Measurements from ENCODE around the gene ANKS3. TPM values are rescaled to one million over a fixed set of nuclear protein-coding genes. Genes with fewer than 3 reads are reported as not detected.

Gene ANKS3
- polyA plus RNA-seq, 1 donor (not counting 4 experiments of a cell fraction or from before 2014, with no cell fraction given), result 11.7 TPM

GRCh38 chr16:4704913-4705312 is 29.2 kb downstream of the ANKS3 start:
- Histone ChIP-seq H2AFZ (ENCODE audit: control insufficient read depth, low read length) (no peak overlapping the region), H3K4me1 (ENCODE audit: control insufficient read depth, extremely low read depth, insufficient read depth, low read length) (peaks cover 3% of the 10 kb centered on the region), H3K9ac (ENCODE audit: control insufficient read depth, extremely low read depth, insufficient read depth, low read length) (no peak overlapping the region), H3K4me3 (ENCODE audit: control insufficient read depth in 2 of 3, extremely low read depth in 1 of 3, insufficient read depth in 2 of 3, low read depth in 1 of 3, low read length in 3 of 3) (no peak overlapping the region), H4K20me1 (ENCODE audit: control insufficient read depth, extremely low read depth, insufficient read depth, low read length) (no peaks in the 10 kb centered on the region), H3K9me3 (ENCODE audit: control insufficient read depth, low read depth, low read length) (no peaks in the 10 kb centered on the region), H3K27ac (ENCODE audit: control insufficient read depth, insufficient read depth, low read length) (no peak overlapping the region), H3K27me3 (ENCODE audit: control insufficient read depth, extremely low read depth, insufficient read depth, low read length) (no peaks in the 10 kb centered on the region), H3K79me2 (ENCODE audit: control insufficient read depth, insufficient read depth, low read length) (no peaks in the 10 kb centered on the region), H3K36me3 (ENCODE audit: control insufficient read depth in 2 of 2, extremely low read depth in 1 of 2, insufficient read depth in 2 of 2, low read length in 2 of 2) (peaks cover 17 to 27% of the 10 kb centered on the region in 2 experiments), H3K4me2 (ENCODE audit: control insufficient read depth, extremely low read depth, insufficient read depth, low read depth, low read length) (no peak overlapping the region), H3K9me1 (ENCODE audit: control insufficient read depth, extremely low read depth, insufficient read depth, low read length) (no peaks in the 10 kb centered on the region)
- DNase-seq (ENCODE audit: low read depth, low spot score) (no peak), FAIRE-seq (no peak)
- TF ChIP-seq, protein P1, sequence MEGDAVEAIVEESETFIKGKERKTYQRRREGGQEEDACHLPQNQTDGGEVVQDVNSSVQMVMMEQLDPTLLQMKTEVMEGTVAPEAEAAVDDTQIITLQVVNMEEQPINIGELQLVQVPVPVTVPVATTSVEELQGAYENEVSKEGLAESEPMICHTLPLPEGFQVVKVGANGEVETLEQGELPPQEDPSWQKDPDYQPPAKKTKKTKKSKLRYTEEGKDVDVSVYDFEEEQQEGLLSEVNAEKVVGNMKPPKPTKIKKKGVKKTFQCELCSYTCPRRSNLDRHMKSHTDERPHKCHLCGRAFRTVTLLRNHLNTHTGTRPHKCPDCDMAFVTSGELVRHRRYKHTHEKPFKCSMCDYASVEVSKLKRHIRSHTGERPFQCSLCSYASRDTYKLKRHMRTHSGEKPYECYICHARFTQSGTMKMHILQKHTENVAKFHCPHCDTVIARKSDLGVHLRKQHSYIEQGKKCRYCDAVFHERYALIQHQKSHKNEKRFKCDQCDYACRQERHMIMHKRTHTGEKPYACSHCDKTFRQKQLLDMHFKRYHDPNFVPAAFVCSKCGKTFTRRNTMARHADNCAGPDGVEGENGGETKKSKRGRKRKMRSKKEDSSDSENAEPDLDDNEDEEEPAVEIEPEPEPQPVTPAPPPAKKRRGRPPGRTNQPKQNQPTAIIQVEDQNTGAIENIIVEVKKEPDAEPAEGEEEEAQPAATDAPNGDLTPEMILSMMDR (optimal IDR thresholded peaks at IDR 0.05 in 1 of 3, IDR thresholded peaks at IDR 0.05 in 1 of 3, conservative IDR thresholded peaks at IDR 0.05 in 1 of 3; ENCODE audit: extremely low read depth in 1 of 3, insufficient read depth in 2 of 3, low read length in 3 of 3), result no peak
- no peak for TF ChIP-seq EZH2 (IDR thresholded peaks at IDR 0.05; ENCODE audit: low read length)
- dilution Hi-C loops (cut with MboI; ENCODE audit: extremely low pct_ligation_motif_present, low sequenced_read_pairs), result no loop called here

DNA sequence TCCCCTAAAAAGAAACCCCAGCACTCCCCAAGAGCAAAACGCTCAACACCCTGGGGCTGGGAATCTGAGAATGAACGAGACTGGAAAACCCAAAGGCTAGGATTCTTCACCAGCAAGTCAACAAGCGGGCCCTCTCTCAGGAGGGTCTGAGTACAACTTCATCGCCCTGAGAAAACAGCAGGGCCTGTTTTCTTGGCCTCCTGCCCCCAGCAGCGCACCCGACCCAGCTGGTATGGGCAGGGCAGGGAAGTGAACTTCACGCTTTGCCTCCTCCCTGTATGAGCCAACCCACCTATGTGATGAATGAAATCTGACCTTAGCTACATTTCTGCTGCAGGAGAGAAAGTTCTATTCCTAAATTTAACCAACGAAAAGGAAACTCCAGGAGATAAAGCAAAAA is 29.6 kb downstream of the ANKS3 start:
- no peaks in the 10 kb centered on the region for H4K20me1 ChIP-seq (ENCODE audit: control insufficient read depth, extremely low read depth, insufficient read depth, low read length)
- H3K79me2 ChIP-seq (ENCODE audit: control insufficient read depth, insufficient read depth, low read length), result no peaks in the 10 kb centered on the region
- H3K36me3 ChIP-seq (ENCODE audit: control insufficient read depth in 2 of 2, extremely low read depth in 1 of 2, insufficient read depth in 2 of 2, low read length in 2 of 2), result peaks cover 14 to 27% of the 10 kb centered on the region in 2 experiments
- H3K9me3 ChIP-seq (ENCODE audit: control insufficient read depth, low read depth, low read length), result no peaks in the 10 kb centered on the region
- H2AFZ ChIP-seq (ENCODE audit: control insufficient read depth, low read length), result no peak overlapping the region
- no peak overlapping the region for H3K27ac ChIP-seq (ENCODE audit: control insufficient read depth, insufficient read depth, low read length)
- no peak overlapping the region for H3K9ac ChIP-seq (ENCODE audit: control insufficient read depth, extremely low read depth, insufficient read depth, low read length)
- peaks cover 3% of the 10 kb centered on the region for H3K4me1 ChIP-seq (ENCODE audit: control insufficient read depth, extremely low read depth, insufficient read depth, low read length)
- H3K9me1 ChIP-seq (ENCODE audit: control insufficient read depth, extremely low read depth, insufficient read depth, low read length), result no peaks in the 10 kb centered on the region
- dilution Hi-C loops (cut with MboI; ENCODE audit: extremely low pct_ligation_motif_present, low sequenced_read_pairs), result no loop called here
- no peak overlapping the region for H3K4me3 ChIP-seq (ENCODE audit: control insufficient read depth in 2 of 3, extremely low read depth in 1 of 3, insufficient read depth in 2 of 3, low read depth in 1 of 3, low read length in 3 of 3)
- H3K27me3 ChIP-seq (ENCODE audit: control insufficient read depth, extremely low read depth, insufficient read depth, low read length), result no peaks in the 10 kb centered on the region
- no peak for TF ChIP-seq EZH2 (IDR thresholded peaks at IDR 0.05; ENCODE audit: low read length)
- TF ChIP-seq, protein P1 (optimal IDR thresholded peaks at IDR 0.05 in 1 of 3, IDR thresholded peaks at IDR 0.05 in 1 of 3, conservative IDR thresholded peaks at IDR 0.05 in 1 of 3; ENCODE audit: extremely low read depth in 1 of 3, insufficient read depth in 2 of 3, low read length in 3 of 3), result no peak
- DNase-seq (ENCODE audit: low read depth, low spot score) (no peak), FAIRE-seq (no peak)
- H3K4me2 ChIP-seq (ENCODE audit: control insufficient read depth, extremely low read depth, insufficient read depth, low read depth, low read length), result no peak overlapping the region

All from keratinocyte (primary cell).